Left forelimb (tissue), 1 donor: Measurements from ENCODE around the gene SNX21.
"Not testable (repeated sequence)": the region's sequence is repeated elsewhere in the genome, so short reads cannot be mapped to it uniquely, and the experiment has no call there.

ENCODE experiments used
- DNase-seq: peaks from one replicate; pipeline ENCODE4 v3.0.0-alpha.2; 2018; ENCODE audit warnings: low spot score

Gene SNX21, protein sequence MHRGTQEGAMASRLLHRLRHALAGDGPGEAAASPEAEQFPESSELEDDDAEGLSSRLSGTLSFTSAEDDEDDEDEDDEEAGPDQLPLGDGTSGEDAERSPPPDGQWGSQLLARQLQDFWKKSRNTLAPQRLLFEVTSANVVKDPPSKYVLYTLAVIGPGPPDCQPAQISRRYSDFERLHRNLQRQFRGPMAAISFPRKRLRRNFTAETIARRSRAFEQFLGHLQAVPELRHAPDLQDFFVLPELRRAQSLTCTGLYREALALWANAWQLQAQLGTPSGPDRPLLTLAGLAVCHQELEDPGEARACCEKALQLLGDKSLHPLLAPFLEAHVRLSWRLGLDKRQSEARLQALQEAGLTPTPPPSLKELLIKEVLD

DNA sequence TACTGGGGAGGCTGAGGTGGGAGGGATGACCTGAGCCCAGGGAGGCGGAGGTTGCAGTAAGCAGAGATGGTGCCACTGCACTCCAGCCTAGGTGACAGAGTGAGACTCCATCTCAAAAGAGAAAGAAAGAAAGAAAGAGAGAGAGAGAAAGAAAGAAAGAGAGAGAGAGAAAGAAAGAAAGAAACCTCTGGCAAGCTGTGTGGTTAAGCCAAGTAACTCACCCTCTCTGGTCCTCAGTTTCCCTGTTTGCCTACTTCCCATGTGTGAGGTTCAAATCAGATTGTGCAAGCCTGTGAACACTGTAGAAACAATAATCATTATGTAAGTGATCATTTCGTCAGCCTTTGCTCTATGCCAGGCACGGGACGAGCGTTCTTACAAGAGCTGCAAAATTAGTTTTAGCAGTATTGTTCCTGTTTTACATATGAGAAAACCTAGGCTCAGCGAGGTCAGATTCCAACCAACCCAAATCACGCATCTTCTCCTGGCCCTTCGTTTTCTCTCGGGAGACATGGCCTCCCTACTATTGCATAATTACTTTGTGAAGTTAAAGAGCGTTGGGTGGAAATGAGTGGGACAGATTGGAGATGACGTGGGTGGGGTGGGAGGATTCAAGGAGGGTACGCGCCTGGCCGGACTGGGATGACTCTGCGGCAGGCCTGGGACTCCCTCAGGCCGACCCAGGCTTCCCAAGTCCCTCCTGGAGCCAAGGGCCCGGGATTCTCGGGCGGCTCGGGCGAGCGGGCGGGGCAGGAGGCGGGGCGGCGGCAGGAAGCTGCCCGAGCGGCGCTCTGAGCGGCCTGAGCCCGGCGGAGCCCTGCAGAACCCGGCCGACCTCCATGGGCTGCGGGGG is at the start of gene SNX21:
Gene SNX21, plus strand, starts transcription at position 770 of the 853 bp plus-strand sequence. CDS start 121 bp downstream, outside the sequence.
- peak; percentile 87 for DNase-seq

DNA sequence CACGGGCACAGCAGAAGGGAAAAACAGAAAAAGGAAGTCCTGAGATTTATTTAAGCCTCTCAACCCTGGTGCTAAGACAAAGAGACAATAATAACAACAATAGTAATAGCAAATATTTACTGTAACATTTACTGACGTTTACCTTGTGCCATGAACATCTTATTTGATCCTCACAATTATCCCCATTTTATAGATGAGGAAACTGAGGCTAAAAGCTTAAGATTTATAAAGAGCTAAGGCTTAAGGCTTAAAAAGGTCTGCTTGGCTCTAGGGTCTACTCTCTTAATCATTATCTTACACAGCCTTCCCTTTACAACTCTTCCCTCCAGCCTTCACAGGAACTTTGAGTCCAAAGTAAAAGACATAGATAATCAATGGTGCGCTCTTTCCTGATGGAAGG is 45.2 kb upstream of the SNX21 start:
- DNase-seq: no peak

DNA sequence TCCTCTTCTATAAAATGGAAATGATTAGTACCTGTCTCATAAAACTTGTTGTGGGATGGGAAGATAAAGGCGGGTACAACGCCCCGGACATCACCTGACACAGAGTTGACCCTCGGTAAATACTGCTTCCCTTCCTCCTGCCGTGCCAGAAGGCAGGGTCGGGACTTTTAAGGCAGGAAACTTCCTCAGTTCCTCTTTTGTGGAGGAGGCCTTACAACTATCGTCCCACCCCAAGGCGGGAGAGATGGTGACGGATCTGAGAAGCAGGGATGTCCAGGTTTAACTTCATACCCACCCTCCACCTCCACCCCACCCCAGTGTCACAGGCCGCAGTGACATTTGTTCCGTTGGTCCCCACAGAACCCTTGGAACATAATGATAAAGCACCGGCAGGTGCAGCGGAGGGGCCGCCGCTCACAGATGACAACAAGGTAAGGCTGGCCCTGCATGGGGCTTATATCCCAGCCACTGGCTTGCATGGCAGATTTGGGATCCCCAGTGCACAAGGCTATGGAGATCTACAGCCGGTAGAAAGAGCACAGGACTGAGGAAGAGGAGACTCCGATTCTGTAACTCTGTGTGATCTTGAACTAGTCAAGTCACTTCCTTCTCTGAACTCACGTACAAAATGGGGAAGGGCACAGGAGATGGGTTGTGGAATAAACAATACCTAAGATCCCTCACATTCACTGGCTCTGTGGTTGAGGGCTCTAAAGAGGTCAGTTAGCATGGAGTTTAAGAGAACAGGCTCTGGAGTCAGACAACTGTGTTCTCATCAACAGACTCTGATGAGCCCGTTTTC is 41.1 kb upstream of the SNX21 start:
- DNase-seq: no peak

DNA sequence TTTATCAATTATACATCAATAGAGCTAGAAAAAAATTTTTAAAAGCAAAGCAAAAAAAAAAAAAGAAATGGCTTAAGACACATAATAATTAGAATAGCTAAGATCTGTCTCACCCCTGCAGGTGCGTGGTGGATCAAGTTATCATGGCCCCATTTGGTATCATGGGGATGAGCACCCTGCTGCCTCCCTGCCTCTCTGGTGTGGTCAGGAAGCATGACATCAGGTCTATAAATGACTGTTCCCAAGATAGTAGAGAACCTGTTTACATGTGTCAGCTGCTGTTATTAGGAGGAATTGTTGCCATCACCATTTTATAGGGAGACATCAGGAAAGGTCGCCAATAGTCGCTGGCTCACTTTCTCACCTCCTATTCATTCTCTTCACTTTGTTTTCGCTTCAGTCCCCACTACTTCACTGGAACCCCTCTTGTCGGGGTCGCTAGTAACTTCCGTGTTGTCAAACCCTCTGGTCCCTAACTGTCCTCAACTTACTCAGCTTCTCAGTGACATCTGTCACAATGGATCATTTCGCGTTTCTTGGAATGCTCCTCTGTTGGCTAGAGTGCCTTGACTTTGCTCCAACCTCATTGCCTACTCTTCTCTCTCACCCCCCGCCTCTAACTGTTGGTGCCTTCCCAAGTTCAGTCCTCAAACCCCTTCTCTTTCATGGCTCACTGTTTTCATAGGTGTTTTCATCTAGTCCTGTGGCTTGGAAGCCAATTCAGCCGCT is 37.1 kb upstream of the SNX21 start:
- no peak for DNase-seq

DNA sequence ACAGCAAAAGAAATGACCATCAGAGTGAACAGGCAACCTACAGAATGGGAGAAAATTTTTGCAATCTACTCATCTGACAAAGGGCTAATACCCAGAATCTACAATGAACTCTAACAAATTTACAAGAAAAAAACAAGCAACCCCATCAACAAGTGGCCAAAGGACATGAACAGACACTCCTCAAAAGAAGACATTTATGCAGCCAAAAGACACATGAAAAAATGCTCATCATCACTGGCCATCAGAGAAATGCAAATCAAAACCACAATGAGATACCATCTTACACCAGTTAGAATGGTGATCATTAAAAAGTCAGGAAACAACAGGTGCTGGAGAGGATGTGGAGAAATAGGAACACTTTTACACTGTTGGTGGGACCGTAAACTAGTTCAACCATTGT is 36.1 kb upstream of the SNX21 start:
- DNase-seq: not testable (repeated sequence)

DNA sequence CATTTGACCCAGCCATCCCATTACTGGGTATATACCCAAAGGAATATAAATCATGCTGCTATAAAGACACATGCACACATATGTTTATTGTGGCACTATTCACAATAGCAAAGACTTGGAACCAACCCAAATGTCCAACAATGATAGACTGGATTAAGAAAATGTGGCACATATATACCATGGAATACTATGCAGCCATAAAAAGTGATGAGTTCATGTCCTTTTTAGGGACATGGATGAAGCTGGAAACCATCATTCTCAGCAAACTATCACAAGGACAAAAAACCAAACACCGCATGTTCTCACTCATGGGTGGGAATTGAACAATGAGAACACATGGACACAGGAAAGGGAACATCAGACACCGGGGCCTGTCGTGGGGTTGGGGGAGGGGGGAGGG is 35.6 kb upstream of the SNX21 start:
- DNase-seq: not testable (repeated sequence)

DNA sequence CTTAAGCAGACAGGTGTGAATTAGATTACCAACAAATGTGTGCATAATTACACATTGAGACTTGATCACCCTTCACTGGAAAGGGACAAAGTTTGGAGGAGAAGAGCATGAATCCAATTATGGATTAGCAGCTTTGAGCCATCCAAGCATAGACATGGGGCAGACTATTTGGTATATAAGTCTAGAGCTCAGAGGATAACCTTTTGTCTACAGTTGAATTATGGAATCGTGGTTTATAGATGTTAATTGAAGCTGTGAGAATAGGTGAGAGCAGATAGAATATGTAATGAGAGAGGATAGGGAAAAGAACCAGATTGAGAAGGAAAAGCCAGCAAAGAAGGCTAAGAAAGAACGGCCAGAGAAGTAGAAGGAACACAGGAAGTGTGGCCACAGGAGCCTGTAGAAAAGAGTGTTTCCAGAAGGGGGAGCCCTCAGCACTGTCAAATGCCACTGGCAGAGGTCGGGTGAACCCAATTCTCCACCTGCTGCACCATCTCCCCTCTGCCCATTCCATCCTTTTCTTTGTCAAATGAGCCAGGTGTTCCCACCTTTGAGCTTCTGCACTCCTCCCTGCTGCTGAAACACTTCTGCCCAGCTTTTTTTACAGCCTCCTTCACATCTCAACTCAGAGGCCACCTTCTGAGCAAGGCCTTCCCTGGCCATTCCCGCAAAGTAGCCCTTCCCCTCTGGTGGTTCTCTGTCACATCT is 34.5 kb upstream of the SNX21 start:
- DNase-seq: no peak

DNA sequence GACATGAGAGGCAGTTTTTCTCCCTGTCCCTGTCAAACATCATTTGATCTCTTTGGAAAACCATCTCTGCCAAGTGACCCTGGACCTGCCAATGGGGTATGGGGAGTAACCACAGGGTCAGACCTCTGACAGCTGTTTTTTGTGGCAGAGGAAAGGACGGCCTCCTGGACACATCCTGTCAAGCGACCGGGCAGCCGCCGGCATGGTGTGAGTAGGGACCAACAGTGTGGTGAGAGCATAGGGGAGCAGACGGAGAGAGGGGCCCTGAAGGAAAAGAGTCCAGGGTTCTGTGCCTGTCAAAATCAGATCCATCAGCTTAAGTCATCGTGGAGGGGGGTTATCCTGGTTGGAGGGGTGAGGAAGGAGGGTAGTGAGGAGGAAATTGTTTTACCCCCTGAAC is 31.7 kb upstream of the SNX21 start:
- no peak for DNase-seq

DNA sequence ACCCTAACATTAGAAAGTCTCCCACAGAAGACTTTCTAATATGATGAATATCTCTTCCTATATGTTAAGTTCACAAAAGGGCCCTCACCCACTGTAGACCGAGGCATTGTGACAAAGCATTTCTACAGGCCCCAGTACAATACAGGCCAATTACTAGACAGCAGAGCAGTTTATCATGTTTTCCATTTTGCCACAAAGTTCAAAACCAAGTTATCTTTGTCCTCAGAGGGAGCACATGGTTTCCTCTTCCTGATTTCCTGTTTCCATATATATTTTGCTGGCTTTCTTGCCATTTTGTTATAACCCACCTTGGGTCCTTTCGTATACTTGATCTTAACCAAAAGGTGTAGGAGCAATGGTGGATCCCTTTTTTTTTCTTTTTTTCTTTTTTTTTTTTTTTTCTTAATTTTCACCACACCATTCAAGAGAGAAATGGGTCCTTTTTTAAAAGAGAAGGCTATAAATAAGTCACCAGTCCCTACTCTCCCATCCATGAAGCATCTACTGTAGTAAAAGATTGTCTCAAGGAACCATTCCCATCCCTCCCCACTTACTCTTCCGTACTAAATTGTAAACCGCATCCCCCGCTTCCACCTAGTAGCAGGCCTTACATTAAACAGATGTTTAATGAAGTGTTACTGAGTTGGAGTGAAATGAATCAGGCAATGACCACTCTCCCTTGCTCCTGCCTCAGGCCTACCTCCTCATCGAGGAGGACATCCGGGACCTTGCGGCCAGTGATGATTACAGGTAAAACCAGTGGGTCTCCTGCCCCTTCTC is 23.2 kb upstream of the SNX21 start:
- no peak for DNase-seq

DNA sequence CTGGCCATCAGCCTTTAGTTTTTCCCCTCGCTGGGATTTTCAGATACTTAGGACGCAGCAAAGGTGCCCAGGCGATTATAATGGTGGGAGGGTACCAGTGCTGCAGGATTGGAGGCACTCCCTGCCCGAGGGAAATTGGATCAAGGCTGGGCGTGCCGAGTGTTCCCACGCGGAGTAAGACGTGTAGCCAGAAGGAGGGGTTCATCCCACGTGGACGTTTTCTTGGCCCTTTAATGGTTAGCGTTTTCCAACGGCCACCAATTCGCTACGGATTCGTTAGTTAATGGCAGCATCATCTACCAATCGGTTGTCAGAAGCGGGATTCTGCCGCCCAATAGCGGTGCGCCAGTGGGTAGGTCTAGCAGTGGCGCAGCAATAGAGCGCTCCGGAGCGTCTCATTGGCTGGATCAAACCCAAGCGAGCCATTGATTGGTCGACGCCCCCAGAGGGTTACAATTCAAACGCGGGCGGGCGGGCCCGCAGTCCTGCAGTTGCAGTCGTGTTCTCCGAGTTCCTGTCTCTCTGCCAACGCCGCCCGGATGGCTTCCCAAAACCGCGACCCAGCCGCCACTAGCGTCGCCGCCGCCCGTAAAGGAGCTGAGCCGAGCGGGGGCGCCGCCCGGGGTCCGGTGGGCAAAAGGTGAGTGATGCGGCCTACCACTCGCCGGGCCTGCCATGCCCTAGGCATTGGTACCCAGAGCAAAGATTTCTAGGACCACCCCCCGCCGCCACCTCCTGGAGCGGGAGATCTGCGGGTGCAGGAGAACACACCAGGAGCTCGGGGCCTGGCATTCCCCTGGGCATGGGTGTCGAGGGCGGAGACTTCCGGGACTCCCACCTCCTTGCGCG is 21.2 kb upstream of the SNX21 start, which contains the start of gene UBE2C:
Gene UBE2C, plus strand, starts transcription at position 488 of the 849 bp plus-strand sequence. Its CDS starts 52 bp downstream, at position 540.
- peak; percentile 95 for DNase-seq

DNA sequence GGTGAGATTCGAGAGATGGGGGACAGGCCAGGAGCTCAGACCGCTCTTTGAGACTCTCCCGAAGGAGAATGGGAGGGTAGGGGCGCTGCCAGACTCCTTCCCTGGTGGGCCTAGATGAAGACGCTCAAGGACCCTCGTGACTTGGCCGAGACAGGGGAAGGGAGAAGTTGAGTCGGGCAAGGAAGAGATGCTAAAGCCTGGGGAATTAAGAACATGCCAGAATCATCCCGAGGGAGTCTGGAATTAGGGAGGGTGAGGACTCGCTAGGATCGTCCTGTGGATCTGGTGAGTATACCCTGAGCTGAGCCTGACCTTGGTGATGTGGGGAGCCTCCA is 20.6 kb upstream of the SNX21 start:
- DNase-seq: no peak

DNA sequence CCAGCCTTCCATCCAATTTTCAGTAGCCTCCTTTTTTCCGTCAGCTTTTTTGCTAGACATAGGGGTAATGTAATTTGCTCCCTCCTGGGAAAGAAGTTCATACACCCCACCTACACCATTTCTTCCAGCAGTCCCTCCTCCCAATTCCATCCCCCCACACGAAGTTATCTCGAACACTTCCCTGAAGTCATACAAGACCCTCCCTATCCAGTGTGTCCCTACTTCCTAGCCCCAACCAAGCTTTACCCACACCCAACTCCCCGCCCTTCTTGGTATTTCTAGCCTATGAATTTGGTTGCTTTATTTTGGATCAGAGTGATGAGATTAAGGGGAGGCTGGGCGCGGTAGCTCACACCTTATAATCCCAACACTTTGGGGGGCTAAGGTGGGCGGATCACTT is 20.1 kb upstream of the SNX21 start:
- DNase-seq: no peak

DNA sequence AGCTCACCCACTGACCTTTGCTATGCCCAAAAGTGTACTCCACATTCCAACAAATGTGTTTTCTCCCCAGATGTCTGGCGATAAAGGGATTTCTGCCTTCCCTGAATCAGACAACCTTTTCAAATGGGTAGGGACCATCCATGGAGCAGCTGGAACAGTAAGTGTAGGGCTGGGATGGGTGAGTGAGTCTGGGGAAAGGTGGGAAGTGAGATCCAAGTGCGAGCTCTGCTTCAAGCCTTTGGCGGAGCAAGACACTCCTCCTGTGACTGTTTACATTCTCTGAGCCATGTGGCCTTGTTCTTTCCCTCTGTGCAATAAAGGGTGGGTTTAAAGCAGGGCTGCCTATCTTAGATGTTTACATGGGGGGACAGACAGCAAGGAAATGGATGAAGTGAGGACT is 19.3 kb upstream of the SNX21 start:
- DNase-seq: no peak

DNA sequence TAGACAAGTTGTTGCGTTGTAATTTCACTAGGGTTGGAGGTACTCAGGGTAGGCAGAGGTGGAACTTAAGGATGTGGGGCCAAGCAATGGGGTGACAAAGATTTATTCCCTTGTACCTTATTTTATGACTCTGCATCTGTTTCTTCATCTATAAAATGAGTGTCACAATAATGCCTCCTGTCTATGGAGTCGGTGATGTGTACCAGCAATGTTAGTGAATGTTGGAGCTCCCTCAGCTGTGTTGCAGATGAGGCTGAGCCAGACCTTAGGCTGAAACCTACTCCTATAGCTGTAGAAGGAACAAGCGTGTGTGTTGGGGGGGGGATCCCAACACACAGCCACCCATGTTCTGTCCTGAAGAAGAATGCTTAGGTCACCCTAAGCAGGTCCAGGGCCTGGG is 16.6 kb upstream of the SNX21 start:
- DNase-seq: no peak

DNA sequence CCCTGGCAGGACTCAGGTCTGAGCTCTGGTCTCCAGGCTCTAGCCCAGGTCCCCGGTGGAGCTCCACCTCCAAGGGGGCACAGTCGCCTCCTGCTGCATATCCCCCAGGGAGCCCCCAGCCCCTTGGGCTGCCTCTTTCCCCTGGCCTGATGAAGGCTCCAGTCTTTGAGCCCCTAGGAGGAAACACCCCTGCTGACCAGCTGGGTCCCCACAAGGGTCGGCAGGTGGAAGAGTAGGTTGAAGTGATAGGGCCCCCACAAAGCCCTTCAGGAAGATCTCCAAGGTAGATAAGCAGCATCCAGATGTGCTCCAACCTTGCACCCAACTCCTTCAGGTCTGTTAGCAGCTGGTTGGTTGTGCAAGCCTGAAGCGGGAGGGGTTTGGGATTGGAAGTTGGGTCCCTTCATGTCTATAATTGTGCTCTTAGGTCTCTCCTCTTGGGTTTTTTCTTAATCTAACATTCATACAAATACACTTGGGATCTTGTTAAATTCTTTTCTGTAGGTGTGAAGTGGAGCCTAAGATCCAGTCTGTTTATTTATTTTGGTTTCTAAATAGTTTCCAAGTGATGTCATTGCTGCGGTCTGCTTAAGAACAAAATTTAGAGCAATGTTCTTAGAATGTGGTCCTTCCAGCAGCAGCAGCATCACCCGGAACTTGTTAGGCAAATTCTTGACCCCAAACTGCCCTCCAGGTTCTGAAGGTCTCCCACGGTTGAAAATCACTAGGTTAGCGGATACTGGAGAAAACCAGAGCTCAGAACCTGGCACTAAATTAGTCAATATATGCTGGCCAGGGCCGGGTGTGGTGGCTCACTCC is 16.0 kb upstream of the SNX21 start:
- DNase-seq: no peak

DNA sequence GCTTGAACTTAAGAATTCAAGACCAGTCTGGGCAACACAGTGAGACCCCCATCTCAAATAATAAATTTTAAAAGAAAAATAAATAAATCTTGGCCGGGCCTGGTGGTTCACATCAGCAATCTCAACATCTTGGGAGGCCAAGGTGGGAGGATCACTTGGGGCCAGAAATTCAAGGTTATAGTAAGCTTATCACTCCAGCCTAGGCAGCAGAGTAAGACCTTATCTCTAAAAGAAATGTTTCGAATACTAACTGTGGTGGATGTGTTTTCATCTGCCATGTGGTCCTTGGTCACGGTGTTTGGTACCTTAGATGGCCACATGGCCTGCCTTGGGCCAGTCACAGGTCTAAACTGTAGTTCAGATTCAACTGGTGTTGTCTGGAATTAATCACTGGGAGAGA is 15.4 kb upstream of the SNX21 start:
- no peak for DNase-seq

DNA sequence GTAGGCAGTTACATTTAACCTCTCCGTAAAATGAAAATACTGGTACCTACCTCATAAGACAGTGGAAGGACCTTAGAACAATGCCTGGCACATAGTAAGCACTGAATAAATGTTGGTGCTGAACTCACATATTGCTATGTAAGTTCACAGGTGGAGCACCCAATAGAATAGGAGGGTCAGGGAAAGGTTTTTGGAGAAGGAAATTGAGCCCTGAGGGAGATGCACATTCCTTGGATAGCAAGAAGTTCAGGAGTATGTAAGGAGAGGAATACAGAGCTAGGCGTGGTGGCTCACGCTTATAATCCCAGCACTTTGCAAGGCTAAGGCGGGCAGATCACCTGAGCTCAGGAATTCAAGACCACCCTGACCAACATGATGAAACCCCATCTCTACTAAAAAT is 14.1 kb upstream of the SNX21 start:
- no peak for DNase-seq

DNA sequence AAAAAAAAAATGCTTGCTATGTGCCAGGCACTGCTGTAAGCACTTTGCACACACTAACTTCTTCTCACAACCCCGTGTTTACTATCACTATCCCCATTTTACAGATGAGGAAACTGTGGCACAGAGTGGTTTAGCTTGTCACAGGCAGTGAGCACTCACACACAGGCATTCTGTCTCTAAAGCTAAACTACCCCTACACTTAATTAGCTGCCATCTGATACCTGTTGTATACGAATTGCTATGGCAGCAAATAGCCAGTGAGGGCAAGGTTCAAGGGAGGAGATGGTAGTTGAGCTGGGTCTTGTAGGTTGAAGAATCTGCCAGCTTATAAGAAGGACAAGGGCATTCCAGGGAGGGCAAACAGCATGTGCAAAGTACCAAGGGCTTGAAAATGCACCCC is 11.7 kb upstream of the SNX21 start:
- no peak for DNase-seq
